ENCODE results near the gene SLC7A8.
A peak's percentile ranks its signal among the peaks of the same experiment; 100 is the strongest.

Gene SLC7A8

GRCh38 chr14:23115039-23115731, 68.3 kb downstream of the SLC7A8 start:
- peaks cover 59% of the 10 kb centered on the region for H3K4me1 Mint-ChIP-seq
- TF ChIP-seq CTCF (IDR thresholded peaks at IDR 0.05) = no peak
- no peaks in the 10 kb centered on the region for H3K9me3 Mint-ChIP-seq
- H3K4me3 Mint-ChIP-seq = no peak overlapping the region
- no peaks in the 10 kb centered on the region for H3K27me3 Mint-ChIP-seq (ENCODE audit: low read depth, poor library complexity)
- peak overlapping the region; percentile 12 for H3K27ac Mint-ChIP-seq
- no peaks in the 10 kb centered on the region for H3K36me3 Mint-ChIP-seq (ENCODE audit: low read depth)
- DNase-seq = no peak

GRCh38 chr14:23114669-23115038, 68.8 kb downstream of the SLC7A8 start:
- DNase-seq = no peak
- no peak for TF ChIP-seq CTCF (IDR thresholded peaks at IDR 0.05)
- Mint-ChIP-seq H3K27me3 (ENCODE audit: low read depth, poor library complexity) (no peaks in the 10 kb centered on the region), H3K36me3 (ENCODE audit: low read depth) (no peaks in the 10 kb centered on the region), H3K4me1 (peaks cover 54% of the 10 kb centered on the region), H3K9me3 (no peaks in the 10 kb centered on the region), H3K27ac (no peak overlapping the region), H3K4me3 (no peak overlapping the region)

GRCh38 chr14:23114120-23114458, 69.4 kb downstream of the SLC7A8 start:
- Mint-ChIP-seq H3K27me3 (ENCODE audit: low read depth, poor library complexity) (peaks cover under 1% of the 10 kb centered on the region), H3K27ac (no peak overlapping the region), H3K4me3 (no peak overlapping the region), H3K9me3 (no peaks in the 10 kb centered on the region), H3K4me1 (peaks cover 48% of the 10 kb centered on the region), H3K36me3 (ENCODE audit: low read depth) (no peaks in the 10 kb centered on the region)
- no peak for TF ChIP-seq CTCF (IDR thresholded peaks at IDR 0.05)
- DNase-seq = no peak

GRCh38 chr14:23113431-23114119, 69.9 kb downstream of the SLC7A8 start:
- Mint-ChIP-seq H3K27me3 (ENCODE audit: low read depth, poor library complexity) (peaks cover 3% of the 10 kb centered on the region), H3K36me3 (ENCODE audit: low read depth) (no peaks in the 10 kb centered on the region), H3K4me1 (peaks cover 43% of the 10 kb centered on the region), H3K9me3 (no peaks in the 10 kb centered on the region), H3K4me3 (no peak overlapping the region), H3K27ac (no peak overlapping the region)
- DNase-seq = peak; percentile 29
- no peak for TF ChIP-seq CTCF (IDR thresholded peaks at IDR 0.05)

GRCh38 chr14:23112359-23113178, 70.9 kb downstream of the SLC7A8 start:
- H3K27me3 Mint-ChIP-seq (ENCODE audit: low read depth, poor library complexity) = peaks cover 3% of the 10 kb centered on the region
- no peaks in the 10 kb centered on the region for H3K9me3 Mint-ChIP-seq
- H3K27ac Mint-ChIP-seq = no peak overlapping the region
- H3K36me3 Mint-ChIP-seq (ENCODE audit: low read depth) = no peaks in the 10 kb centered on the region
- DNase-seq = no peak
- TF ChIP-seq CTCF (IDR thresholded peaks at IDR 0.05) = no peak
- H3K4me1 Mint-ChIP-seq = peaks cover 37% of the 10 kb centered on the region
- H3K4me3 Mint-ChIP-seq = no peak overlapping the region
